PC-9 (cell line): ENCODE measurements around the gene VSTM5. TPM values are rescaled to one million over a fixed set of nuclear protein-coding genes. Genes with fewer than 3 reads are reported as not detected.

Experiments used
- BruUV-seq: library from RNA; stranded (reverse); fragments of 400-500 nt; replicated peaks from 2 replicates; lab custom pipeline; 2021; lab: Mats Ljungman, UMichigan
- CTCF ChIA-PET: fragments of 300-600 bp; sonication (Branson Sonifier 250); formaldehyde crosslinking; loops from one replicate; lab custom pipeline; 2022; ENCODE audit warnings: antibody characterized with exemption; lab: Charles Lee
- POLR2A ChIA-PET: fragments of 300-600 bp; sonication (Branson Sonifier 250); formaldehyde crosslinking; loops from one replicate; lab custom pipeline; 2022; ENCODE audit warnings: antibody characterized with exemption; ENCODE audit not compliant: unreplicated experiment; lab: Charles Lee
- DNase-seq, 2 experiments: peaks; one replicate each; pipeline versions ENCODE4 v3.0.0 to v3.0.0-alpha.2; 2015 to 2022; ENCODE audit warnings: mixed read lengths in 1 of 2
- H2AFZ ChIP-seq: fragments of 200-600 bp; sonication (generic); 2 replicates; pipeline ENCODE4 v1.8.1; 2017; ENCODE audit warnings: antibody characterized with exemption
- H3F3A ChIP-seq: fragments of 200-600 bp; sonication (generic); 2 replicates; pipeline ENCODE4 v1.8.1; 2017; ENCODE audit warnings: antibody characterized with exemption, mild to moderate bottlenecking, low read depth; ENCODE audit not compliant: insufficient read depth
- H3K27ac ChIP-seq: fragments of 200-600 bp; sonication (generic); 2 replicates; pipeline ENCODE4 v1.6.1; 2016; ENCODE audit warnings: mixed run types
- H3K27me3 ChIP-seq: fragments of 200-600 bp; sonication (generic); 2 replicates; pipeline ENCODE4 v1.6.1; 2016; ENCODE audit warnings: low read depth, mixed run types; ENCODE audit not compliant: insufficient read depth
- H3K36me3 ChIP-seq: fragments of 200-600 bp; sonication (generic); 2 replicates; pipeline ENCODE4 v1.6.1; 2016; ENCODE audit warnings: low read depth, mixed run types
- H3K4me1 ChIP-seq: fragments of 200-600 bp; sonication (generic); replicated peaks from 2 replicates; pipeline ENCODE4 v1.6.1; 2016; ENCODE audit warnings: mixed run types; ENCODE audit not compliant: insufficient read depth
- H3K4me2 ChIP-seq: fragments of 200-600 bp; sonication (generic); 2 replicates; pipeline ENCODE4 v1.6.1; 2017; ENCODE audit warnings: mixed run types
- H3K4me3 ChIP-seq: fragments of 200-600 bp; sonication (generic); 2 replicates; pipeline ENCODE4 v1.6.1; 2016; ENCODE audit warnings: mixed run types
- H3K79me2 ChIP-seq: fragments of 200-600 bp; sonication (generic); 2 replicates; pipeline ENCODE4 v1.6.1; 2017; ENCODE audit warnings: low read depth, mixed run types
- H3K9me2 ChIP-seq: fragments of 200-600 bp; sonication (generic); 2 replicates; pipeline ENCODE4 v1.8.1; 2017; ENCODE audit warnings: mild to moderate bottlenecking; ENCODE audit not compliant: insufficient read depth
- H3K9me3 ChIP-seq: fragments of 200-600 bp; sonication (generic); 2 replicates; pipeline ENCODE4 v1.8.1; 2016; ENCODE audit warnings: low read depth; ENCODE audit not compliant: insufficient read depth
- H4K20me1 ChIP-seq: fragments of 200-600 bp; sonication (generic); 2 replicates; pipeline ENCODE4 v1.8.1; 2017; ENCODE audit not compliant: insufficient read depth
- EZH2 ChIP-seq: fragments of 200-600 bp; sonication (generic); IDR thresholded peaks from 2 replicates; pipeline ENCODE4 v1.8.0; 2017; ENCODE audit warnings: antibody characterized with exemption, low read depth
- intact Hi-C: fragments of 100-400 bp; cut with micrococcal nuclease; formaldehyde crosslinking; loops from one replicate; pipeline ENCODE4 v1.10.0; 2022; ENCODE audit not compliant: unreplicated experiment
- total RNA-seq: library from RNA; stranded (reverse); gene quantifications from 2 replicates; pipeline ENCODE4 v1.2.3, GENCODE V29; 2021
- TF ChIP-seq, protein P1 (sequence below): fragments of 200-600 bp; sonication (generic); conservative IDR thresholded peaks from 2 replicates; pipeline ENCODE4 v1.6.1; 2017; ENCODE audit warnings: mixed run types, antibody characterized with exemption, mild to moderate bottlenecking, moderate library complexity

VSTM5 gene
- total RNA-seq, 1 experiment from 2014 or later, result 0.81 TPM

- POLR2A ChIA-PET, result no interaction called here
- Histone ChIP-seq H3K9me2 (no peaks in the 10 kb centered on the region), H3K4me3 (no peak overlapping the region), H3K9me3 (no peaks in the 10 kb centered on the region), H3K4me2 (no peak overlapping the region), H4K20me1 (no peaks in the 10 kb centered on the region), H3K79me2 (no peaks in the 10 kb centered on the region), H2AFZ (no peak overlapping the region), H3F3A (no peaks in the 10 kb centered on the region), H3K36me3 (no peaks in the 10 kb centered on the region), H3K27me3 (no peaks in the 10 kb centered on the region), H3K4me1 (no peaks in the 10 kb centered on the region), H3K27ac (no peak overlapping the region)
- TF ChIP-seq, protein P1, sequence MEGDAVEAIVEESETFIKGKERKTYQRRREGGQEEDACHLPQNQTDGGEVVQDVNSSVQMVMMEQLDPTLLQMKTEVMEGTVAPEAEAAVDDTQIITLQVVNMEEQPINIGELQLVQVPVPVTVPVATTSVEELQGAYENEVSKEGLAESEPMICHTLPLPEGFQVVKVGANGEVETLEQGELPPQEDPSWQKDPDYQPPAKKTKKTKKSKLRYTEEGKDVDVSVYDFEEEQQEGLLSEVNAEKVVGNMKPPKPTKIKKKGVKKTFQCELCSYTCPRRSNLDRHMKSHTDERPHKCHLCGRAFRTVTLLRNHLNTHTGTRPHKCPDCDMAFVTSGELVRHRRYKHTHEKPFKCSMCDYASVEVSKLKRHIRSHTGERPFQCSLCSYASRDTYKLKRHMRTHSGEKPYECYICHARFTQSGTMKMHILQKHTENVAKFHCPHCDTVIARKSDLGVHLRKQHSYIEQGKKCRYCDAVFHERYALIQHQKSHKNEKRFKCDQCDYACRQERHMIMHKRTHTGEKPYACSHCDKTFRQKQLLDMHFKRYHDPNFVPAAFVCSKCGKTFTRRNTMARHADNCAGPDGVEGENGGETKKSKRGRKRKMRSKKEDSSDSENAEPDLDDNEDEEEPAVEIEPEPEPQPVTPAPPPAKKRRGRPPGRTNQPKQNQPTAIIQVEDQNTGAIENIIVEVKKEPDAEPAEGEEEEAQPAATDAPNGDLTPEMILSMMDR, result no peak
- no peak for TF ChIP-seq EZH2
- intact Hi-C loops, result no loop called here
- DNase-seq, result no peak
- CTCF ChIA-PET, result no interaction called here
- no TSS peak for BruUV-seq
Observed at GRCh38 chr11:93773045-93773477, 77.4 kb downstream of the VSTM5 start.

DNA sequence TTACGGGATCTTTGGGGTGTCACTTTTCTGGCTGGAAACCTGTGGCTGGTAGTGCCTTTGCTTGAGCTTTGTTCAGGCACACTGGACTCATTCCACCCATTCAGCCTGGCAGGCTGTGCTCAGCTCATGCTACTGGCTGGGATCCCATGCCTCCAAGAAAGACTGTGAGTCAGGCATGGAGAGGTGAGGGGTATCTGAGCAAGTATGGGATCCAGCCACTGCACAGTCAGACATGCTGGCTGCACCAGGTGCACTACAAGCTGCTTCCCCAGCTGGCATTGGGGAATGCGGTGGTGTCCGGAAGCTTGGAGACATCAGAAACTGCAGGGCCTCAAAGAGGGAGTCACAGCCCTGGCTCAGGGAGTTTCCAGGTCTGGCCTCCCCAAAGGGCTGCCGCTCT is 78.3 kb downstream of the VSTM5 start:
- Histone ChIP-seq H3K36me3 (no peaks in the 10 kb centered on the region), H3K4me3 (no peak overlapping the region), H3K27ac (no peak overlapping the region), H4K20me1 (no peaks in the 10 kb centered on the region), H3F3A (peaks cover 1% of the 10 kb centered on the region; the same call in 1 of the 2 replicates), H3K79me2 (no peaks in the 10 kb centered on the region), H3K9me2 (no peaks in the 10 kb centered on the region), H3K4me1 (0 out of 2 replicates have a peak, but pooled peaks cover under 1% of the 10 kb centered on the region), H3K27me3 (no peaks in the 10 kb centered on the region), H3K9me3 (no peaks in the 10 kb centered on the region), H3K4me2 (no peak overlapping the region), H2AFZ (no peak overlapping the region)
- CTCF ChIA-PET, result no interaction called here
- intact Hi-C loops, result no loop called here
- TF ChIP-seq, protein P1, result no peak
- TF ChIP-seq EZH2, result no peak
- BruUV-seq, result no TSS peak
- POLR2A ChIA-PET, result no interaction called here
- DNase-seq, result no peak

- intact Hi-C loops, result no loop called here
- H3K27me3 ChIP-seq, result no peaks in the 10 kb centered on the region
- H3K4me2 ChIP-seq, result no peak overlapping the region
- CTCF ChIA-PET, result no interaction called here
- TF ChIP-seq EZH2, result no peak
- TF ChIP-seq, protein P1, result no peak
- POLR2A ChIA-PET, result no interaction called here
- peaks cover 12% of the 10 kb centered on the region; the same call in 1 of the 2 replicates for H3K4me1 ChIP-seq
- no peak overlapping the region for H2AFZ ChIP-seq
- H3K36me3 ChIP-seq, result no peaks in the 10 kb centered on the region
- H3K27ac ChIP-seq, result no peak overlapping the region
- H3K9me2 ChIP-seq, result no peaks in the 10 kb centered on the region
- peaks cover 9% of the 10 kb centered on the region; the same call in 1 of the 2 replicates for H3F3A ChIP-seq
- DNase-seq, result no peak
- no peaks in the 10 kb centered on the region for H3K79me2 ChIP-seq
- BruUV-seq, result no TSS peak
- H4K20me1 ChIP-seq, result no peaks in the 10 kb centered on the region
- no peak overlapping the region for H3K4me3 ChIP-seq
- no peaks in the 10 kb centered on the region for H3K9me3 ChIP-seq
Observed at GRCh38 chr11:93770160-93770559, 80.3 kb downstream of the VSTM5 start.

Other genes starting within 250 kb of the VSTM5 start
- 13.0 and 15.0 TPM in 2 replicates for gene CEP295, start 188.9 kb downstream of the VSTM5 start, total RNA-seq
- 158 and 167 TPM in 2 replicates for gene TAF1D, start 109.1 kb downstream of the VSTM5 start, total RNA-seq
- gene C11orf54, start 108.9 kb downstream of the VSTM5 start, total RNA-seq, result 35.6 and 37.2 TPM in 2 replicates
- gene MED17, start 66.3 kb downstream of the VSTM5 start, total RNA-seq, result 26.9 and 37.4 TPM in 2 replicates
- gene HEPHL1, start 170.7 kb upstream of the VSTM5 start, total RNA-seq, result not detected in 2 replicates